ENCODE results near the gene UNC5A.

DNA sequence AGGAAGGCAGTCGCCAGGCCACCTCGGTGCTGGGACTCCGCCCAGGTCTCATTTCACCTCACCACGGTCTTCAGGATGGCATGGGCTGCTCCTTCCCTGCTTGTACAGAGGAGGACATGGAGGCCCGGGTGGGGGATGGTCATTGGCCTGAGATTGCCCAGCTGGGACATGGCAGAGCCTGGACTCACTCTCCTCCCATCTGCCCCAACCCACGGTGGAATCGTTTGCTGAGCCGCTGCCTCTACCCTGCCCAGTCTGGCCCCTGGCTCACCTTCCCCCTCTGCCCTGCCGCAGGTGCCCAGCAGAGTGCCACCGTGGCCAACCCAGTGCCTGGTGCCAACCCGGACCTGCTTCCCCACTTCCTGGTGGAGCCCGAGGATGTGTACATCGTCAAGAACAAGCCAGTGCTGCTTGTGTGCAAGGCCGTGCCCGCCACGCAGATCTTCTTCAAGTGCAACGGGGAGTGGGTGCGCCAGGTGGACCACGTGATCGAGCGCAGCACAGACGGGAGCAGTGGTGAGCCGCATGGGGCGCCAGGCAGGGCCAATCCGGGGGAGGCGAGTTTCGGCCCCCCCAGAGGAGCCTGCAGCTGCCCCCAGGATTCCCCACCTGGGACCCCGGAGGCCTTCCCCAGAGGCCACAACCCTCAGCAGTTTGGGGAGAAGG is 52.1 kb downstream of the UNC5A start:
- TF ChIP-seq, protein P1, sequence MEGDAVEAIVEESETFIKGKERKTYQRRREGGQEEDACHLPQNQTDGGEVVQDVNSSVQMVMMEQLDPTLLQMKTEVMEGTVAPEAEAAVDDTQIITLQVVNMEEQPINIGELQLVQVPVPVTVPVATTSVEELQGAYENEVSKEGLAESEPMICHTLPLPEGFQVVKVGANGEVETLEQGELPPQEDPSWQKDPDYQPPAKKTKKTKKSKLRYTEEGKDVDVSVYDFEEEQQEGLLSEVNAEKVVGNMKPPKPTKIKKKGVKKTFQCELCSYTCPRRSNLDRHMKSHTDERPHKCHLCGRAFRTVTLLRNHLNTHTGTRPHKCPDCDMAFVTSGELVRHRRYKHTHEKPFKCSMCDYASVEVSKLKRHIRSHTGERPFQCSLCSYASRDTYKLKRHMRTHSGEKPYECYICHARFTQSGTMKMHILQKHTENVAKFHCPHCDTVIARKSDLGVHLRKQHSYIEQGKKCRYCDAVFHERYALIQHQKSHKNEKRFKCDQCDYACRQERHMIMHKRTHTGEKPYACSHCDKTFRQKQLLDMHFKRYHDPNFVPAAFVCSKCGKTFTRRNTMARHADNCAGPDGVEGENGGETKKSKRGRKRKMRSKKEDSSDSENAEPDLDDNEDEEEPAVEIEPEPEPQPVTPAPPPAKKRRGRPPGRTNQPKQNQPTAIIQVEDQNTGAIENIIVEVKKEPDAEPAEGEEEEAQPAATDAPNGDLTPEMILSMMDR (IDR thresholded peaks at IDR 0.05), result no peak
- TF ChIP-seq POLR2A (IDR thresholded peaks at IDR 0.05), result no peak
- TF ChIP-seq POLR2AphosphoS5 (IDR thresholded peaks at IDR 0.05), result no peak
- TF ChIP-seq EP300 (IDR thresholded peaks at IDR 0.05), result no peak
